Activated CD4-positive, alpha-beta T cell treated with anti-CD3 and anti-CD28 coated beads, Interleukin-2, amount 50 U/mL, for 24 hours (primary cell): ENCODE results near the gene CELF4.

Experiments used
- DNase-seq, 2 donors: peaks; one replicate each; pipeline ENCODE4 v3.0.0-alpha.2; 2020; ENCODE audit warnings: low read depth in 1 of 2, low spot score in 1 of 2

CELF4 gene

GRCh38 chr18:37270038-37270665 lies 295.4 kb downstream of the CELF4 start:
- no peak for DNase-seq

DNA sequence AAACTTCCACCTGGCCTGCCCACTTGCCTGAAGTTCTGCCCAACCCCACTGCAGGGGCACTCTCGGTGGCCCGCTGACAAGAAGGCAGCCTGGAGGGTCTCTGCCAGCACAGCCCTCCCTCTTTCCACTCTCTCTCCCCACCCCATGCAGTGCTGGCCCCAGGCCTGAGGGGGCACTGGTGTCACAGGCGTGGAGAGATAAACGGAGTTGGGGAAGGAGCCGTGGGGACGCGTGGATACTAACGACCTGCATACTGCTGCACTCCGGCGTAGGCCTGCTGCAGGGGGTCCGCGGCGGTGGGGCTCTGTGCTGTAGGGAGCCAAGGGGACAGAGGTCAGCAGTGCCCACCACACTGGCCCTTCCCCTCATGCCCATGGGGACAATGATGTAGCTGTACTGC lies 299.3 kb downstream of the CELF4 start:
- DNase-seq: no peak

GRCh38 chr18:37265382-37265781 lies 300.2 kb downstream of the CELF4 start:
- DNase-seq: no peak

- DNase-seq: no peak
Measured at GRCh38 chr18:37264956-37265355, 300.6 kb downstream of the CELF4 start.

GRCh38 chr18:37261988-37262387 lies 303.6 kb downstream of the CELF4 start:
- no peak for DNase-seq

DNA sequence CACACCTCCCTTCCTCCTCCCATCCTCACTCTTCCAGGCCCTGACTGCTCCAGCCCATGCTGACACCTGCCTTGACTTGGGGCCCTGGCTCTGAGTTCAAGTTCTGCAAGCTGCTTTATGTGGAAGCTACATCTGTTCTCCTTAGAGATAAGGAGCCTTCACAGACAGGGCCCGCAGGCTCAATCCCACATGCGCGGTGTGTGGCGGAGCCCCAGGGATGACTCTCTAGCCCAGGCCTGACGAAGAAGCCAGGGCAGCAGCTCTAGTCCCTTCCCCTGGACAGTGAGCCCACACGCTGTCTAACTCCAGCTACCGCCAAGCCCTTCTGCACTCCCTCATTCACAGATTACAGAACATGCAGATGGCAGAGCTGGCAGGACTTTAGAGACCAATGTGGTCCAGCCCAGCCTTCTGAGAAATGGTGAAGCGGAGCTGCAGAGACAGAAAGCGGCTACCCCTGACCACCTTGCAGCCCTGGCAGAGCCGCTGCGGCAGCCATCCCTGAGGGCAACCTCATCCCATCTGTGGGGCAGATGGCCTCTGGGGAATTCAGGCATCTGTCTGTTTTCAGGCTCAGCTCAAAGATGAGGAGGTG lies 304.3 kb downstream of the CELF4 start:
- no peak for DNase-seq

DNA sequence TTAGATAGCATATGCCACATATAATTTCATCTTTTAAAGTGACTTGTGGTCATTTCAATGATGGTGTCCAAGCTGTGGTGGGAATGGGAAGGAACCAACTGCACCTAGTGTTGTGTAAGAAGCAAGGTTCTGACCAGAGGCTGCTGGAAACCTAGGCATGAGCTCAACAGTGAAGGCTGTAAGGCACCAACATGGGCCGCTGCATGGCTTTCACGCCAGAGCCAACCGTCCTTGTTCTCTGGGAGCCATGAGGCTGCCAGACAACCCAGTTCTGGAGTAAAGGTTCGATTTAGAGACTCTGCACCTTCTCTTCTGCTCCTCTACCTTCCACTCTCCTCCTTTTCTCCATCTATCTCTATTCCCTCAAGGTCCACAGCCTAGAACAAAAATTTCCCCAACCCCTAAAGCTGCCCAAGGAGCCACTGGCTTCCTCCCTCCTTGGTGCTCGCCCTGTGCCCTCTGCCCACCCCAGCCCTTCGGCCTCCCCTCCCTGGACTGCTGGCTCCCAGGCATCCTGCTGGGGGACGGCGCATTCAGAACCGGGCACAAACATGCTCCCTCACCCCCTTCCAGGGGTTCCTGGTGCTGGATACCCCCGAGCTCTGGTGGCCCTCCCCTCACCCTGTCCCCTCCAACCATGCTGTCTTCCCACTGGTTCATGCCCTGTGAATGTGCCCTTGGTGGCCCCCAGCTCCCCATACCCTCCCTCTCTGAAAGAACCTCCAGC lies 305.1 kb downstream of the CELF4 start:
- no peak for DNase-seq

GRCh38 chr18:37259711-37260110 lies 305.9 kb downstream of the CELF4 start:
- DNase-seq: no peak

GRCh38 chr18:37258819-37259218 lies 306.8 kb downstream of the CELF4 start:
- no peak for DNase-seq

DNA sequence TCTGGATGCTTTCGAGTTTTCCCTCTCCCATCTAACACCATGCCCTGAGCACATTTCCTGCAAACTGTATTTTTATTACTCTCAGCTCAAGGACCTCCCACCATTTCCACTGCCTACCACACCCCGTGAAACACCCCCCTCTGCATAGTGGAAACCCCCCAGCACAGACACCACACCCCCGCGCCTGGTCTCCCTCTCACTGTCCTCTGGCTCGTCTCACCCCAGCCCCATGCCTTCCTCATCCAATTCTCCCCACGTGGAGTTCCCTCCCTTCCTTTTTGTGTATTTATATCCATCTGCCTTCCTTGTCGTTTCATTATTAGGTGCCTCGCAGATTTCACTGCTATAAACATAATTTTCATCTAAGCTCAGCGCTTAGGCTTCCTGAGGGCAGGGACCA lies 307.5 kb downstream of the CELF4 start:
- no peak for DNase-seq

DNA sequence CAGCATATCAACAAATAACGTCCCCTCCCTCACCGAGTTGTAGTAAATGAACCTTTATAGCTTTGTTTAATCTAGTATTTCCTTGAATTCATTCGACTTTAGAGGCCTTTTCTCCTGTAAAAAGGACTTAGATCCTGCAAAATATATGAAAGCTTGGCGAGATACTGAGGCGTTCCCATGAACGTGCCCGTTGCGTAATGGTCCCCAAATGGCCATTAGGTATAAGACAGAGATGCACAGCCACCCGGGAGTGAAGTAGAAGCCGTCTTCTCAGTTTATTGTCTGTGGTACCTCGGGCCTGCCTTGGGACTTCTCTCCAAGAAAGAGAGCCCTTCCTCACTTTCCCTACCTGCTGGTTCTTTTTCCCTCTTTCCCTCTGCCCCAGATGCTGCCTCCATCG lies 310.6 kb downstream of the CELF4 start:
- DNase-seq: no peak

GRCh38 chr18:37254236-37254754 lies 311.3 kb downstream of the CELF4 start:
- DNase-seq: no peak

GRCh38 chr18:37253394-37254235 lies 312.0 kb downstream of the CELF4 start:
- DNase-seq: no peak

DNA sequence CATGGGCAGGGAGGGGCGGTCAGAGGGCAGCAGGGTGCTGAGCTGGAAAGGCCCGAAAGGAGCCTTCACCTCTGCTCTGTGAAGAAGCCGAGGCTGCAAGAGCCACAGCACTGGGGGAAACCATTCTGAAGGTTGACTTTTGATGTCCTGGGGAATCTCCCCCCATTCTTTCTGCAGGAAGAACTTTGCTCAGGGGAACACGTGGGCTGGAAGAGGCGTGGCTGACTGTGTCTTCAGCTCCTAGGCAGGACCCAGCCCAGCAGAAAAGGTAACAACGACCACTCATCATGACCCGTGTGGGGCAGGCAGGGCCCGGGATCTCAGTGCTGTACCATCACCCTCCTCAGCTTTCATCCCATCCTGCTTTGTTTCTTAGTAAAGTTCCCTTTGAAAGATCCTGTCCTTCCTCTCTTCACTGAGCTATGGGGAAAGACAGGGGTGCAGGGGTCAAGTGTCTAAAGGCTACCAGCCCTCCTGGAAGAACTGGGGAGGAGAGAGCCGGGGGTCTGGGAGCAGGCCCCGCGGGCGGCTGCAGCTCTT lies 312.7 kb downstream of the CELF4 start:
- no peak for DNase-seq

- DNase-seq: no peak
Measured at GRCh38 chr18:37252342-37252741, 313.3 kb downstream of the CELF4 start.

- DNase-seq: no peak
Measured at GRCh38 chr18:37251679-37252078, 313.9 kb downstream of the CELF4 start.

DNA sequence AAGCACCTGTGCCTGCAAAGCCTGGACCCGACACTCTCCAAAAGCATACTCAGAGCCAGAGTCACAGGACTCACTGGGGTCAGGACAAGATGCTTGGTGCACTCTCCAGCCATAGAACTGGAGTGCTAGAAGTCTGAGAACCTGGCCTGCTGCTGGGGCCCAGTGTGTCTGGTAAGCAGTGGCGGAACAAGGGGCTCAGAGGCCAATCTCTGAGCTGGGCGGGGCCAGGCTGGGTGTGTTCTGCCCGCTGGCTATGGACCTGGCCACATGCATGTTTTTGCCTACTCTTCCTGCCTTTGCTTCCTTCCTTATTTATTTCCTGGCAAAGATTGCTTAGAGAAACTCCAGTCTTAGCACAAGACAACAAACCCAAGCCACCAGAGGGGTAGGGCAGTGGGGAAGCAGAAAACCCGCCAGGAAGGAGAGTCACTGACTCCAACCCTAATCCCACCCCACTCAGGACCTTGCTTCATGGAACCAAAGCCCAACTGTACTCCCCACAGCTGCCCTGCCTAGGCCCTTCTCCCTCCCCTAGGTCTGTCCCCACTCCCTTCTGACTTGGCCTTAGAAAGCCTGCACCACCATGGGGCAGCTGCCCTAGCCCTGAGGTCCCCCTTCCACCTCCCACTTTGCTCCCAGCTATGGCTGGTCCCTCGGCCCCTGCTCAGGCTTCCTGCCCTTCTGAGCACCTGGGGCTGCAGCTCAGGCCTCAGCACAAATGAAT lies 315.5 kb downstream of the CELF4 start:
- no peak for DNase-seq

DNA sequence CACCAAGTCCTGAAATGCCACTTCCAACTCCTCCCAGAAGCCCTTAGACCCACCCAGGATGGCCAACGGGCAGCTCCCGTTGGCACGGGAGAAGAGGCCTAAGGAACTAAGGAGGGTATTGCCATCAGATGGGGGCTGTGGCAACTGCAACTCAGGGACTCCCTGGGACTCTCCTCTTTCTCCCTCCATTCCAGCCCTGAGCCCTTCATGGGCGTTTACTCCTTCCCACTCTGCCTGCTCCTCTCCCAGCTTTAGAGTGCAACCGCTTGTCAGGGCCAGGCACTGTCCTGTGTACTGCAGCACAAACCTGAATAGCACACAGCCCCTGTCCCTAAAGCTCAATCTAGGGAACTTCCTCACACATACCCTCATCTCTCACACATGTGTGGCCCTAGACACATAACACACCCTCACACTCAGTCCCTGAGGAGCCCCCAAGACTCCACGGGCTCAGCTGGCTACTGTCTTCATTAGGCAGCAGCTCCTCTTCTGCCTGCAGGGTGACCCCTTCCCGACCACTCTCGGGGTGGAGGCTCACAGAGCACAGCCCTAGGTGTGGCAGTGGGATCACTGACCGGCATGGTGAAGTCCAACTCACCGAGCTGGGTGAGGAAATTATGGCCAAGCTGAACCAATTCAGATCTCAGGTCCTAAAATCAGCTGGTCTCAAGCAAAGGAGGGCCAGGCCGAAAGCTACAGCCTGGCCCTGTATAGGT lies 316.3 kb downstream of the CELF4 start:
- DNase-seq: no peak

- no peak for DNase-seq
Measured at GRCh38 chr18:37248281-37248680, 317.3 kb downstream of the CELF4 start.
